ENCODE results near the gene PIP4K2C. TPM values are rescaled to one million over a fixed set of nuclear protein-coding genes. Genes with fewer than 3 reads are reported as not detected.

PIP4K2C gene
- total RNA-seq, 6 experiments from 2014 or later = 11.3 to 27.6 (median 12.8) TPM

DNA sequence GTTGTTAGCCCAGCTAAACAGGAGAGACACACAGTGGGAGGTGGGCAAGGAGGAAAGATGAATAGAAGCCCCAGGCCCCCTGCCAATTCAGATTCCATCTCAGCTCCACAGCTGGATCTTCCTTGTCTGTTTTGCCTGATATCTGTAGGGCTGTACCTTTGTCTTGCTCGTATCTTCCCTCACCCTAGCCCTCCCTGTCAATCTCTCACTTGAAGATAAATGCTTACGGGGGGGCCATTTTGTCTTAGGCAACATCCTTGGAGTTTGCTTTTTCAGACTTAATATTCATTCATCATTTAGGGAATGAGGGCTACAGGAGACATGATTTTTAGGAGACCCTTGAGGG, 38.7 kb upstream of the PIP4K2C start:
- DNase-seq = no peak
- WGBS (ENCODE audit: insufficient coverage, low coverage, low lambda C conversion rate, missing lambda C conversion rate) = 55% methylated on average over 2 of the region's 2 CpGs
- no peak for ATAC-seq
- H3K36me3 ChIP-seq = no peaks in the 10 kb centered on the region
- peaks cover 0 to 13% of the 10 kb centered on the region in 2 donors for H3K27me3 ChIP-seq
- intact Hi-C loops (cut with DNase I) = no loop called here
- no peak overlapping the region for H3K4me3 ChIP-seq
- no peak for TF ChIP-seq POLR2A (IDR thresholded peaks at IDR 0.05)
- TF ChIP-seq, protein P1, sequence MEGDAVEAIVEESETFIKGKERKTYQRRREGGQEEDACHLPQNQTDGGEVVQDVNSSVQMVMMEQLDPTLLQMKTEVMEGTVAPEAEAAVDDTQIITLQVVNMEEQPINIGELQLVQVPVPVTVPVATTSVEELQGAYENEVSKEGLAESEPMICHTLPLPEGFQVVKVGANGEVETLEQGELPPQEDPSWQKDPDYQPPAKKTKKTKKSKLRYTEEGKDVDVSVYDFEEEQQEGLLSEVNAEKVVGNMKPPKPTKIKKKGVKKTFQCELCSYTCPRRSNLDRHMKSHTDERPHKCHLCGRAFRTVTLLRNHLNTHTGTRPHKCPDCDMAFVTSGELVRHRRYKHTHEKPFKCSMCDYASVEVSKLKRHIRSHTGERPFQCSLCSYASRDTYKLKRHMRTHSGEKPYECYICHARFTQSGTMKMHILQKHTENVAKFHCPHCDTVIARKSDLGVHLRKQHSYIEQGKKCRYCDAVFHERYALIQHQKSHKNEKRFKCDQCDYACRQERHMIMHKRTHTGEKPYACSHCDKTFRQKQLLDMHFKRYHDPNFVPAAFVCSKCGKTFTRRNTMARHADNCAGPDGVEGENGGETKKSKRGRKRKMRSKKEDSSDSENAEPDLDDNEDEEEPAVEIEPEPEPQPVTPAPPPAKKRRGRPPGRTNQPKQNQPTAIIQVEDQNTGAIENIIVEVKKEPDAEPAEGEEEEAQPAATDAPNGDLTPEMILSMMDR (IDR thresholded peaks at IDR 0.05) = no peak
- no peaks in the 10 kb centered on the region for H3K4me1 ChIP-seq
- no peaks in the 10 kb centered on the region for H3K9me3 ChIP-seq
- no peak overlapping the region for H3K27ac ChIP-seq

DNA sequence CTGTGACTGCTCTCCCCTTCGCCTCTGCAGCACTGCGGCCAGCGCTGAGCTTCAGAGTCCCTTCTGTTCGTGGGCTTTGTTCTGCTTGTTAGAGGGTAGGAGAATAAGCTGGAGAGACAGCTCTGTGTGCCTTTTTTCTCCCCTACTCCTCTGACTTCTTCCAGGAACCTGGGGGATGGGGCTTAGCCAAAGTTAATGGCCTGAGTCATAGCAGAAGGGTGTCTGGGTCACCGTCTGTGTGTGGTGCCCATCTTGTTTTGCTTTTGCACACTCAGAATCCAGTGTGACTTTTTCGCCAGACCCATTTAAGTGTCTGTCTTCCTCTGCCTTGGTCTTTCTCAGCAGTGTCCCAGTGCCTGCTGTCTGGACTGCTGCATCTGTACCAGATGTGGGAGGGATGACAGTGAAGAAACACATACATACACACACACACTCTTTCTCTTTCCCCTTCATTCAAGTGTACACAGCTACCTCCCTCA, 38.1 kb upstream of the PIP4K2C start:
- Histone ChIP-seq H3K27ac (no peak overlapping the region), H3K27me3 (peaks cover 0 to 13% of the 10 kb centered on the region in 2 donors), H3K4me3 (no peak overlapping the region), H3K4me1 (no peaks in the 10 kb centered on the region), H3K9me3 (no peaks in the 10 kb centered on the region), H3K36me3 (no peaks in the 10 kb centered on the region)
- 53% methylated on average over 5 of the region's 6 CpGs for WGBS (ENCODE audit: insufficient coverage, low coverage, low lambda C conversion rate, missing lambda C conversion rate)
- ATAC-seq (no peak), DNase-seq (no peak)
- TF ChIP-seq, protein P1 (IDR thresholded peaks at IDR 0.05) = no peak
- no peak for TF ChIP-seq POLR2A (IDR thresholded peaks at IDR 0.05)
- intact Hi-C loops (cut with DNase I) = no loop called here

DNA sequence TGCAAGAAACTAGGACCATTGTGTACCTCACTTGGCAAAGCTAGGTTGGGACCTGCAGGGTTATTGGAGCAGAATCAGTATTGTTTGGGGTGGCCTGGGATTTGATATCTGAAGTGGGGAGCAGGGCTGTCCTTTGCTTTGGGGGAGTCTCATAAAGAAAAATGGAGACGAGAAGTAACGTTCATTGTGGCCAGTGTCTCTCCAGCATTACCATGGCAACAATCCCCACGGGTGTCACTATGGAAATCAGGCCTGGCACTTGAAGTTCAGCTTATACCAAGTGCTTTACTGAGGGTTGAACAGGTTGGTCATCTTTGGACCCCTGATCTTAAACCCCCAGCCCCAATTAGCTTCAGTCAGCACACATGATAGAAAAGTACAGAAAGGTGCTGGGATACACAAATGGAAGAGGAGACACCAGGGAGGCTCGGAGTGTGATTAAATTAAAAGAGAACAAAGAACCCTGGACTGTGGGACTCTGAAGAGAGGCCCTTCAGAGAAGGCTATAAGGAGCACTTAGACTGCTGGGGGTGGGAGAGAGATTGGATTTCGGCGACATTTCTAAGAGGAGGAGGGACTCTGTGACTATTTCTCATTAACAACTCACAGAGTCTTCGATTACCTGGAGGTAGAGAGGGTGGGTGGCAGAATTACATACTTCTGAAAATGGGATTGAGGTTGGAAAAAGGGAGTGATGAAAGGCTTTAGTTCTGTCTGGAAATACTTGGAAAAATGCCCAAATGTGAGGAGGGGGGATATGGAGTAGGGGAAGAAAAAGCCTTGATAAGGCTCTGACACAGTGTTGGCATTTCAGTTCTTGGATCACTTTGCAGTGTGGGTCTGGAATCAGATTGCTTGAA, 37.4 kb upstream of the PIP4K2C start:
- Histone ChIP-seq H3K9me3 (no peaks in the 10 kb centered on the region), H3K4me3 (no peak overlapping the region), H3K4me1 (no peaks in the 10 kb centered on the region), H3K27me3 (peaks cover 0 to 12% of the 10 kb centered on the region in 2 donors), H3K36me3 (no peaks in the 10 kb centered on the region), H3K27ac (no peak overlapping the region)
- intact Hi-C loops (cut with DNase I) = no loop called here
- 67% methylated on average over 6 of the region's 7 CpGs for WGBS (ENCODE audit: insufficient coverage, low coverage, low lambda C conversion rate, missing lambda C conversion rate)
- no peak for DNase-seq
- ATAC-seq = no peak
- TF ChIP-seq POLR2A (IDR thresholded peaks at IDR 0.05) = no peak
- TF ChIP-seq, protein P1 (IDR thresholded peaks at IDR 0.05) = no peak

DNA sequence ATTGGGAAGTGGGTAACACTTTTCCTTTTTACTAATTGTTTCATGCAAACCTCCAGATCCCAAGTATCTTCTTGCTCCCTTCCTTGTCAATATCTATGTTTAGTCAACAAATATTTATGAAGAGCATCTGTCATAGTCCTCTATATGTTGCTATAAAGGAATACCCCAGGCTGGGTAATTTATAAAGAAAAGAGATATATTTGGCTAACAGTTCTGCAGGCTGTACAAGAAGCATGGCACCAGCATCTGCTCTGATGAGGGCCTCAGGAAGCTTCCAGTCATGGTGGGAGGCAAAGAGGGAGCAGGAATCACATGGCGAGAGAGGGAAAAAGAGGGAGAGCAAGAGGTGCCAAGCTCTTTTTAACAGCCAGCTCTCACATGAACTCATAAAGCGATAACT, 36.5 kb upstream of the PIP4K2C start:
- DNase-seq = no peak
- H3K27me3 ChIP-seq = peaks cover 0 to 10% of the 10 kb centered on the region in 2 donors
- H3K4me3 ChIP-seq = no peak overlapping the region
- no peak for ATAC-seq
- no peaks in the 10 kb centered on the region for H3K4me1 ChIP-seq
- no peak overlapping the region for H3K27ac ChIP-seq
- WGBS (ENCODE audit: insufficient coverage, low coverage, low lambda C conversion rate, missing lambda C conversion rate) = 80% methylated on average over 1 of the region's 2 CpGs
- H3K36me3 ChIP-seq = no peaks in the 10 kb centered on the region
- TF ChIP-seq, protein P1 (IDR thresholded peaks at IDR 0.05) = no peak
- TF ChIP-seq POLR2A (IDR thresholded peaks at IDR 0.05) = no peak
- H3K9me3 ChIP-seq = no peaks in the 10 kb centered on the region
- intact Hi-C loops (cut with DNase I) = no loop called here

Measured in right lobe of liver (tissue), 6 donors.